T-helper 1 cell treated with Interleukin-12 subunit alpha and Interleukin-12 subunit beta and Interleukin-4 antibody, amounts not matched to agents 30 μg/mL and 1 μg/mL, for 36 hours (primary cell): ENCODE results near the gene POU2F3.
A peak's percentile ranks its signal among the peaks of the same experiment; 100 is the strongest.
"Not testable (repeated sequence)": the region's sequence is repeated elsewhere in the genome, so short reads cannot be mapped to it uniquely, and the experiment has no call there.

Source experiments
- H3K27ac Mint-ChIP-seq: one replicate; pipeline ENCODE4 v1.8.0; 2021; ENCODE audit warnings: mild to moderate bottlenecking, mixed read lengths
- H3K27me3 Mint-ChIP-seq: one replicate; pipeline ENCODE4 v1.8.0; 2021; ENCODE audit warnings: low read depth, mixed read lengths
- H3K36me3 Mint-ChIP-seq: one replicate; pipeline ENCODE4 v1.8.0; 2021; ENCODE audit warnings: low read depth, mixed read lengths
- H3K4me1 Mint-ChIP-seq: one replicate; pipeline ENCODE4 v1.8.0; 2021; ENCODE audit warnings: low read depth, mixed read lengths
- H3K4me3 Mint-ChIP-seq: one replicate; pipeline ENCODE4 v1.8.0; 2021; ENCODE audit warnings: mild to moderate bottlenecking, moderate library complexity, mixed read lengths
- H3K9me3 Mint-ChIP-seq: one replicate; pipeline ENCODE4 v1.8.0; 2021; ENCODE audit warnings: mixed read lengths

POU2F3 gene

GRCh38 chr11:120260616-120261015, 20.7 kb downstream of the POU2F3 start:
- H3K4me1 Mint-ChIP-seq, result no peaks in the 10 kb centered on the region
- no peaks in the 10 kb centered on the region for H3K36me3 Mint-ChIP-seq
- no peak overlapping the region for H3K27ac Mint-ChIP-seq
- no peak overlapping the region for H3K4me3 Mint-ChIP-seq
- H3K9me3 Mint-ChIP-seq, result no peaks in the 10 kb centered on the region
- peaks cover 69% of the 10 kb centered on the region for H3K27me3 Mint-ChIP-seq

GRCh38 chr11:120261321-120261720, 21.4 kb downstream of the POU2F3 start:
- peaks cover 69% of the 10 kb centered on the region for H3K27me3 Mint-ChIP-seq
- no peaks in the 10 kb centered on the region for H3K9me3 Mint-ChIP-seq
- no peak overlapping the region for H3K4me3 Mint-ChIP-seq
- H3K4me1 Mint-ChIP-seq, result no peaks in the 10 kb centered on the region
- H3K27ac Mint-ChIP-seq, result no peak overlapping the region
- H3K36me3 Mint-ChIP-seq, result no peaks in the 10 kb centered on the region

- H3K36me3 Mint-ChIP-seq, result no peaks in the 10 kb centered on the region
- no peak overlapping the region for H3K4me3 Mint-ChIP-seq
- peaks cover 71% of the 10 kb centered on the region for H3K27me3 Mint-ChIP-seq
- no peaks in the 10 kb centered on the region for H3K9me3 Mint-ChIP-seq
- H3K27ac Mint-ChIP-seq, result no peak overlapping the region
- H3K4me1 Mint-ChIP-seq, result no peaks in the 10 kb centered on the region
These were observed 22.0 kb downstream of the POU2F3 start for GRCh38 chr11:120261931-120262330.

- H3K36me3 Mint-ChIP-seq, result no peaks in the 10 kb centered on the region
- H3K4me3 Mint-ChIP-seq, result no peak overlapping the region
- H3K27me3 Mint-ChIP-seq, result peaks cover 53% of the 10 kb centered on the region
- H3K27ac Mint-ChIP-seq, result no peak overlapping the region
- no peaks in the 10 kb centered on the region for H3K9me3 Mint-ChIP-seq
- no peaks in the 10 kb centered on the region for H3K4me1 Mint-ChIP-seq
These were observed 27.4 kb downstream of the POU2F3 start for GRCh38 chr11:120267319-120267718.

GRCh38 chr11:120268686-120269085, 28.7 kb downstream of the POU2F3 start:
- no peak overlapping the region for H3K4me3 Mint-ChIP-seq
- no peak overlapping the region for H3K27ac Mint-ChIP-seq
- H3K4me1 Mint-ChIP-seq, result peaks cover 3% of the 10 kb centered on the region
- H3K9me3 Mint-ChIP-seq, result no peaks in the 10 kb centered on the region
- peaks cover 54% of the 10 kb centered on the region for H3K27me3 Mint-ChIP-seq
- no peaks in the 10 kb centered on the region for H3K36me3 Mint-ChIP-seq

GRCh38 chr11:120270386-120270785, 30.4 kb downstream of the POU2F3 start:
- Mint-ChIP-seq H3K4me1 (peaks cover 3% of the 10 kb centered on the region), H3K27me3 (peaks cover 56% of the 10 kb centered on the region), H3K4me3 (no peak overlapping the region), H3K36me3 (no peaks in the 10 kb centered on the region), H3K9me3 (no peaks in the 10 kb centered on the region), H3K27ac (no peak overlapping the region)

GRCh38 chr11:120271672-120272071, 31.7 kb downstream of the POU2F3 start:
- Mint-ChIP-seq H3K9me3 (no peaks in the 10 kb centered on the region), H3K4me1 (peaks cover 3% of the 10 kb centered on the region), H3K36me3 (no peaks in the 10 kb centered on the region), H3K27ac (no peak overlapping the region), H3K27me3 (peaks cover 51% of the 10 kb centered on the region), H3K4me3 (no peak overlapping the region)

GRCh38 chr11:120272303-120272702, 32.4 kb downstream of the POU2F3 start:
- peaks cover 3% of the 10 kb centered on the region for H3K4me1 Mint-ChIP-seq
- H3K4me3 Mint-ChIP-seq, result no peak overlapping the region
- H3K27me3 Mint-ChIP-seq, result peaks cover 44% of the 10 kb centered on the region
- no peaks in the 10 kb centered on the region for H3K36me3 Mint-ChIP-seq
- no peaks in the 10 kb centered on the region for H3K9me3 Mint-ChIP-seq
- no peak overlapping the region for H3K27ac Mint-ChIP-seq

- Mint-ChIP-seq H3K27me3 (peaks cover 49% of the 10 kb centered on the region), H3K27ac (no peak overlapping the region), H3K36me3 (no peaks in the 10 kb centered on the region), H3K9me3 (no peaks in the 10 kb centered on the region), H3K4me3 (no peak overlapping the region), H3K4me1 (peaks cover 3% of the 10 kb centered on the region)
These were observed 33.5 kb downstream of the POU2F3 start for GRCh38 chr11:120273432-120273831.

GRCh38 chr11:120273956-120274355, 34.0 kb downstream of the POU2F3 start:
- H3K27ac Mint-ChIP-seq, H3K4me1 Mint-ChIP-seq, H3K36me3 Mint-ChIP-seq, H3K9me3 Mint-ChIP-seq, H3K4me3 Mint-ChIP-seq: not testable (repeated sequence)
- H3K27me3 Mint-ChIP-seq, result peaks cover 50% of the 10 kb centered on the region

GRCh38 chr11:120279502-120279901, 39.6 kb downstream of the POU2F3 start:
- Mint-ChIP-seq H3K27me3 (peaks cover 42% of the 10 kb centered on the region), H3K9me3 (no peaks in the 10 kb centered on the region), H3K36me3 (no peaks in the 10 kb centered on the region), H3K4me3 (no peak overlapping the region), H3K27ac (no peak overlapping the region), H3K4me1 (no peaks in the 10 kb centered on the region)

- H3K9me3 Mint-ChIP-seq, result no peaks in the 10 kb centered on the region
- H3K27me3 Mint-ChIP-seq, result peaks cover 34% of the 10 kb centered on the region
- H3K27ac Mint-ChIP-seq, result no peak overlapping the region
- no peaks in the 10 kb centered on the region for H3K36me3 Mint-ChIP-seq
- no peak overlapping the region for H3K4me3 Mint-ChIP-seq
- no peaks in the 10 kb centered on the region for H3K4me1 Mint-ChIP-seq
These were observed 40.7 kb downstream of the POU2F3 start for GRCh38 chr11:120280600-120281051.

- H3K4me1 Mint-ChIP-seq, result no peaks in the 10 kb centered on the region
- no peaks in the 10 kb centered on the region for H3K36me3 Mint-ChIP-seq
- peaks cover 28% of the 10 kb centered on the region for H3K27me3 Mint-ChIP-seq
- peak overlapping the region; percentile 3 for H3K27ac Mint-ChIP-seq
- no peak overlapping the region for H3K4me3 Mint-ChIP-seq
- H3K9me3 Mint-ChIP-seq, result no peaks in the 10 kb centered on the region
These were observed 41.3 kb downstream of the POU2F3 start for GRCh38 chr11:120281143-120281795.

GRCh38 chr11:120283124-120283523, 43.2 kb downstream of the POU2F3 start:
- Mint-ChIP-seq H3K4me3 (no peak overlapping the region), H3K36me3 (no peaks in the 10 kb centered on the region), H3K27me3 (peaks cover 36% of the 10 kb centered on the region), H3K27ac (no peak overlapping the region), H3K9me3 (no peaks in the 10 kb centered on the region), H3K4me1 (no peaks in the 10 kb centered on the region)

GRCh38 chr11:120284272-120284671, 44.3 kb downstream of the POU2F3 start:
- no peaks in the 10 kb centered on the region for H3K9me3 Mint-ChIP-seq
- no peak overlapping the region for H3K4me3 Mint-ChIP-seq
- peaks cover 40% of the 10 kb centered on the region for H3K27me3 Mint-ChIP-seq
- H3K4me1 Mint-ChIP-seq, result no peaks in the 10 kb centered on the region
- H3K36me3 Mint-ChIP-seq, result no peaks in the 10 kb centered on the region
- H3K27ac Mint-ChIP-seq, result no peak overlapping the region

GRCh38 chr11:120285256-120285655, 45.3 kb downstream of the POU2F3 start:
- peaks cover 45% of the 10 kb centered on the region for H3K27me3 Mint-ChIP-seq
- H3K4me1 Mint-ChIP-seq, result no peaks in the 10 kb centered on the region
- H3K4me3 Mint-ChIP-seq, result no peak overlapping the region
- no peaks in the 10 kb centered on the region for H3K36me3 Mint-ChIP-seq
- H3K27ac Mint-ChIP-seq, result no peak overlapping the region
- H3K9me3 Mint-ChIP-seq, result no peaks in the 10 kb centered on the region
